ENCODE measurements around the gene PRRT1.

PRRT1 gene

DNA sequence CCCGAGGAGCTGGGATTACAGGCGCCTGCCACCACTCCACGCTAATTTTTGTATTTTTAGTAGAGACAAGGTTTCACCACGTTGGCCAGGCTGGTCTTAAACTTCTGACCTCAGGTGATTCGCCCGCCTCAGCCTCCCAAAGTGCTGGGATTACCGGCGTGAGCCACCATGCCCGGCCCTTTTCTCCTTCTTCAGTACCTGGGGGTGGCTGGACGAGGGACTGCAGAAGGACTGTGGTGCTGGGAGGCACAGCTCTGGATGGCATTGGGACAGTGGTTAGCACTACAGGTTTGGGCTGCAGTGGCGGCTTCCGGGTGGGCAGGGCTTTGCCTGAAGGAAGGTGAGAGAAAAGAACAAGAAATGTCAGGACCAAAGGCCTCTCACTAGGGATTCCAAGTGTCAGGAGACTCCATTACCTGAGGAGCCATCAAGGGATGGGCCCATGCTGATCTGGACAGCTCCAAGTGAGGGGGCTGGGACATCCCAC lies 31.1 kb downstream of the PRRT1 start:
- H3K36me3 ChIP-seq (ENCODE audit: insufficient read depth, low read length) = peaks cover 61% of the 10 kb centered on the region
- no peaks in the 10 kb centered on the region for H3K27me3 ChIP-seq (ENCODE audit: control insufficient read depth, insufficient read depth, low read length)
- H3K9ac ChIP-seq (ENCODE audit: low read depth, low read length) = no peak overlapping the region
- H3K9me3 ChIP-seq (replicated peaks; ENCODE audit: low read length) = no peaks in the 10 kb centered on the region
- peaks cover 5% of the 10 kb centered on the region for H3K4me1 ChIP-seq (ENCODE audit: control insufficient read depth, insufficient read depth, low read length)
- H3K4me2 ChIP-seq (ENCODE audit: low read length) = no peak overlapping the region
- no peak overlapping the region for H3K4me3 ChIP-seq (ENCODE audit: low read length)

GRCh38 chr6:32118782-32119628 lies 32.7 kb downstream of the PRRT1 start:
- peaks cover 54% of the 10 kb centered on the region for H3K36me3 ChIP-seq (ENCODE audit: insufficient read depth, low read length)
- peaks cover 21% of the 10 kb centered on the region for H3K4me1 ChIP-seq (ENCODE audit: control insufficient read depth, insufficient read depth, low read length)
- H3K9me3 ChIP-seq (replicated peaks; ENCODE audit: low read length) = no peaks in the 10 kb centered on the region
- no peak overlapping the region for H3K4me3 ChIP-seq (ENCODE audit: low read length)
- no peaks in the 10 kb centered on the region for H3K27me3 ChIP-seq (ENCODE audit: control insufficient read depth, insufficient read depth, low read length)
- no peak overlapping the region for H3K9ac ChIP-seq (ENCODE audit: low read depth, low read length)
- peak overlapping the region; percentile 40 for H3K4me2 ChIP-seq (ENCODE audit: low read length)

DNA sequence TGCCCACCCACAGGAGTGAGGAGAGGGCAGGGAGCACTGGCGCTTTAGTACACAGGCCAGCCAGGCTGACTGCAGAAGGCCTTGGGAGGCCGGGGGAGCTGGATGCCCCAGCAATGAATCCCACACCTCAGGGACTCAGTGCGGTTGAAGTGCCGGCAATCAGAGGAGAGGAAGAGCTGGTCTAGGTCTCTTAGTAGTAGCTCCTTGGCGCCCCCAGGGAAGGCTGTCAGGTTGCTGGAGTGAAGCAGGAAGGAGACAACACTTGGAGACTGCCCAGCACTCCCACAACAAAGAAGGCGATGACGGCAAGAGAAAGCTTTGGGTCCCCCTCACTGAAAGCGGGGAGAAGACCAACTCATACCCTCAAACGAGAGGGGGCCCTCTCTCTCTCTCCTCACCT lies 34.3 kb downstream of the PRRT1 start:
- no peak overlapping the region for H3K4me3 ChIP-seq (ENCODE audit: low read length)
- no peaks in the 10 kb centered on the region for H3K27me3 ChIP-seq (ENCODE audit: control insufficient read depth, insufficient read depth, low read length)
- H3K36me3 ChIP-seq (ENCODE audit: insufficient read depth, low read length) = peaks cover 49% of the 10 kb centered on the region
- H3K9ac ChIP-seq (ENCODE audit: low read depth, low read length) = no peak overlapping the region
- peaks cover 30% of the 10 kb centered on the region for H3K4me1 ChIP-seq (ENCODE audit: control insufficient read depth, insufficient read depth, low read length)
- no peaks in the 10 kb centered on the region for H3K9me3 ChIP-seq (replicated peaks; ENCODE audit: low read length)
- H3K4me2 ChIP-seq (ENCODE audit: low read length) = no peak overlapping the region

GRCh38 chr6:32116674-32117073 lies 35.1 kb downstream of the PRRT1 start:
- no peak overlapping the region for H3K9ac ChIP-seq (ENCODE audit: low read depth, low read length)
- H3K4me3 ChIP-seq (ENCODE audit: low read length) = no peak overlapping the region
- no peaks in the 10 kb centered on the region for H3K27me3 ChIP-seq (ENCODE audit: control insufficient read depth, insufficient read depth, low read length)
- H3K9me3 ChIP-seq (replicated peaks; ENCODE audit: low read length) = no peaks in the 10 kb centered on the region
- H3K36me3 ChIP-seq (ENCODE audit: insufficient read depth, low read length) = peaks cover 44% of the 10 kb centered on the region
- peaks cover 30% of the 10 kb centered on the region for H3K4me1 ChIP-seq (ENCODE audit: control insufficient read depth, insufficient read depth, low read length)
- H3K4me2 ChIP-seq (ENCODE audit: low read length) = no peak overlapping the region

DNA sequence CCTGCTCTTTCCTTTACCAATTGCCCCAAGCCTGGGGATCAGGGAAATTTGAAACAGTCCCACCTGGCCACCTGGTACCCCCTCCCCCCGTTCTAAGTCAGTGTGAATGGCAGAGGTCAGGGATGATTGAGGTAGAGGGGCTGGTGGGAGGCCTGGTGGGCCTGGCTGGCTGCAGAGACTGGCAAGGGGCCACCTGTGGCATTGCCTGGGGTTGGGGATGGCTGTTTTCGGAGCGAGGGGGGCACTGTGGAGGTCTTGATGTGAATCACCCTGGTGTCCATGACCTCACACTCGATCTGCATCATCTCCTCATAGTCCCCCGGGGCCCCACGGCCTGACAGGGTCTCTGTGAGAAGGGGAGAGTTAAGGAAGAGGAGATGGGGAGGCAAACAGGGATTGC lies 36.1 kb downstream of the PRRT1 start:
- Histone ChIP-seq H3K4me1 (ENCODE audit: control insufficient read depth, insufficient read depth, low read length) (peaks cover 30% of the 10 kb centered on the region), H3K4me2 (ENCODE audit: low read length) (no peak overlapping the region), H3K4me3 (ENCODE audit: low read length) (no peak overlapping the region), H3K9ac (ENCODE audit: low read depth, low read length) (peak overlapping the region; percentile 35), H3K9me3 (replicated peaks; ENCODE audit: low read length) (no peaks in the 10 kb centered on the region), H3K36me3 (ENCODE audit: insufficient read depth, low read length) (peaks cover 39% of the 10 kb centered on the region), H3K27me3 (ENCODE audit: control insufficient read depth, insufficient read depth, low read length) (peaks cover 2% of the 10 kb centered on the region)

- Histone ChIP-seq H3K4me3 (ENCODE audit: low read length) (peak overlapping the region; percentile 33), H3K4me1 (ENCODE audit: control insufficient read depth, insufficient read depth, low read length) (peaks cover 30% of the 10 kb centered on the region), H3K27me3 (ENCODE audit: control insufficient read depth, insufficient read depth, low read length) (peaks cover 10% of the 10 kb centered on the region), H3K9me3 (replicated peaks; ENCODE audit: low read length) (no peaks in the 10 kb centered on the region), H3K9ac (ENCODE audit: low read depth, low read length) (peak overlapping the region; percentile 59), H3K36me3 (ENCODE audit: insufficient read depth, low read length) (peaks cover 35% of the 10 kb centered on the region), H3K4me2 (ENCODE audit: low read length) (peak overlapping the region; percentile 63)
Observed at GRCh38 chr6:32114796-32115195, 36.9 kb downstream of the PRRT1 start.

- H3K4me1 ChIP-seq (ENCODE audit: control insufficient read depth, insufficient read depth, low read length) = peaks cover 32% of the 10 kb centered on the region
- H3K9ac ChIP-seq (ENCODE audit: low read depth, low read length) = peak overlapping the region; percentile 59
- peaks cover 19% of the 10 kb centered on the region for H3K27me3 ChIP-seq (ENCODE audit: control insufficient read depth, insufficient read depth, low read length)
- peak overlapping the region; percentile 33 for H3K4me2 ChIP-seq (ENCODE audit: low read length)
- peaks cover 29% of the 10 kb centered on the region for H3K36me3 ChIP-seq (ENCODE audit: insufficient read depth, low read length)
- H3K4me3 ChIP-seq (ENCODE audit: low read length) = no peak overlapping the region
- H3K9me3 ChIP-seq (replicated peaks; ENCODE audit: low read length) = no peaks in the 10 kb centered on the region
Observed at GRCh38 chr6:32113386-32114352, 38.1 kb downstream of the PRRT1 start.

DNA sequence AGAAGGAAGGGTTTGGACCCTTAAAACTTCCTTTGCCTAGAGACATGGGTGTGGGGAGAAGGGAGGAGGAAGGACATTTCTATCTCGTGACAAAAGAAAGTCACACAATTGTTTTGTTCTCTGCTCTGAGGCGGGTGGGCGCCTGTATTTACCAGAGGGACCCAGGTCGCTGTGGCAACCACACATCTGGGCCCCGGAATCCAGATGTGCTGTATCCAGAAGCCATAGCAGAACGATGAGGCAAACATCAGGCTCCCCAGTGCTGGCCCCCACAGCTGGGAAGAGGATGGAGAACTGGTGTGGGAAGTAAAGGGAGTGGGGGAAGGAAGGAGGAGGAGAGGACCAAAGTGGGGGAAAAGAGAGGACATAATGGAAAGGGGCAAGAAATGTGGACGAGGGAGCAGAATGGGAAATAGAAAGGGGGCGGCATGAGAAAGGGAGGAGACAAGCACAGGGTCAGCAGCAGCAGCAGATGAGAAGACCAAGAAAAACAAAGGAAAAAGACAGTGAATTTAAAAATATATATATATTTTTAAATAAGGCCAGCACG lies 39.2 kb downstream of the PRRT1 start:
- Histone ChIP-seq H3K4me1 (ENCODE audit: control insufficient read depth, insufficient read depth, low read length) (peaks cover 44% of the 10 kb centered on the region), H3K36me3 (ENCODE audit: insufficient read depth, low read length) (peaks cover 20% of the 10 kb centered on the region), H3K27me3 (ENCODE audit: control insufficient read depth, insufficient read depth, low read length) (peaks cover 22% of the 10 kb centered on the region), H3K4me3 (ENCODE audit: low read length) (no peak overlapping the region), H3K9ac (ENCODE audit: low read depth, low read length) (no peak overlapping the region), H3K4me2 (ENCODE audit: low read length) (no peak overlapping the region), H3K9me3 (replicated peaks; ENCODE audit: low read length) (no peaks in the 10 kb centered on the region)

GRCh38 chr6:32111424-32112066 lies 40.2 kb downstream of the PRRT1 start:
- Histone ChIP-seq H3K27me3 (ENCODE audit: control insufficient read depth, insufficient read depth, low read length) (peaks cover 28% of the 10 kb centered on the region), H3K4me3 (ENCODE audit: low read length) (no peak overlapping the region), H3K4me2 (ENCODE audit: low read length) (no peak overlapping the region), H3K9ac (ENCODE audit: low read depth, low read length) (no peak overlapping the region), H3K4me1 (ENCODE audit: control insufficient read depth, insufficient read depth, low read length) (peaks cover 50% of the 10 kb centered on the region), H3K9me3 (replicated peaks; ENCODE audit: low read length) (no peaks in the 10 kb centered on the region), H3K36me3 (ENCODE audit: insufficient read depth, low read length) (peaks cover 11% of the 10 kb centered on the region)

DNA sequence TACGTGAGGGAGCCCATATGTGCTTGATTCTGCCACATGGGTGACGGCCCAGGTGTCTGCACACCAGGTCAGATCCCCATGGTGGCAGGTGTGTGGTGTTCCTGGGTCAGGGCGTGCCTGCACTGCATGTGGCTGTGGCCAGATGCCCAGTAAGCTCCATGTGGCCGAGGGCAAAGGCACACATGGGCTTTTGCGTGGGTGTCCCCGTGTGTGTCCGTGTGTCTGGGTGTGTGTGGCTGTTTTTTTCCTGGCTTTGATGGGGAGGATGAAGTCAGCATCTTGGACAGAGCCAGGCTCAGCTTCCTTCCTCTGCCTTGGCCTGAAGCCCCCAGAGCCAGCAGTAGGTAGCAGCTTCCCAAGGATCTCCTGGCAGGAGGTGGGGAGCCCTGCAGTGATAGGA lies 41.1 kb downstream of the PRRT1 start:
- H3K9ac ChIP-seq (ENCODE audit: low read depth, low read length) = no peak overlapping the region
- no peak overlapping the region for H3K4me3 ChIP-seq (ENCODE audit: low read length)
- H3K4me1 ChIP-seq (ENCODE audit: control insufficient read depth, insufficient read depth, low read length) = peaks cover 48% of the 10 kb centered on the region
- H3K4me2 ChIP-seq (ENCODE audit: low read length) = no peak overlapping the region
- H3K9me3 ChIP-seq (replicated peaks; ENCODE audit: low read length) = no peaks in the 10 kb centered on the region
- peaks cover 33% of the 10 kb centered on the region for H3K27me3 ChIP-seq (ENCODE audit: control insufficient read depth, insufficient read depth, low read length)
- peaks cover 2% of the 10 kb centered on the region for H3K36me3 ChIP-seq (ENCODE audit: insufficient read depth, low read length)

DNA sequence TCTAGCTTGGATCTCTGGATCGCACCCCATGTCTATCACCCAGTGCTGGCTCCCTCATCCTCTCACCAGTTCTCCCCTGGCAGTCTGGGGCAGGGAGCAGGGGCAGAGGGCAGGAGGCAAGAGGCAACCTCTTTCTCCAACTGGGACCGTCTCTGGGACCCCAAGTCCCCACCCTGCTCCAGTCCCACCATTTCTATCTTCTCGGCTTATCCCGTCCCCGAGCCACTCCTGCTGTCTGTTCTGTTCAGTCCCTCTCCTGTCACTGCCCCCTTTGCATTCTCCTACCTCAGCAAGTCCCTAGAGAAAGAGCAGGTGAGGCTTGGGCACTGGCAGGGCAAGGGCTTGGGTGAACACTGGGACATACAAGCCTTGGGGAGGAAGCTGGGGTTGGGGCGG lies 42.0 kb downstream of the PRRT1 start:
- Histone ChIP-seq H3K9me3 (replicated peaks; ENCODE audit: low read length) (no peaks in the 10 kb centered on the region), H3K9ac (ENCODE audit: low read depth, low read length) (no peak overlapping the region), H3K4me1 (ENCODE audit: control insufficient read depth, insufficient read depth, low read length) (peaks cover 40% of the 10 kb centered on the region), H3K36me3 (ENCODE audit: insufficient read depth, low read length) (no peaks in the 10 kb centered on the region), H3K27me3 (ENCODE audit: control insufficient read depth, insufficient read depth, low read length) (peaks cover 33% of the 10 kb centered on the region), H3K4me3 (ENCODE audit: low read length) (no peak overlapping the region), H3K4me2 (ENCODE audit: low read length) (no peak overlapping the region)
